K562 (cell line): ENCODE results near the gene STRN3. TPM values are rescaled to one million over a fixed set of nuclear protein-coding genes. Genes with fewer than 3 reads are reported as not detected.
A peak's percentile ranks its signal among the peaks of the same experiment; 100 is the strongest.

Experiments used
- BRCA1 ChIP-seq, 2 experiments: fragments of 450-650 bp in 1 of 2; sonication (generic) in 1 of 2; formaldehyde crosslinking in 1 of 2; IDR thresholded peaks; 2 replicates each; pipeline versions ENCODE4 v1.5.0 to v1.6.1; 2017 to 2020; ENCODE audit warnings: mild to moderate bottlenecking in 1 of 2, missing genetic modification reagents in 1 of 2
- DEAF1 ChIP-seq: fragments of 450-650 bp; formaldehyde crosslinking; IDR thresholded peaks from 2 replicates; pipeline ENCODE4 v1.4.0; 2020; ENCODE audit warnings: mild to moderate bottlenecking, moderate library complexity
- ELF4 ChIP-seq: fragments of 450-650 bp; formaldehyde crosslinking; IDR thresholded peaks from 2 replicates; pipeline ENCODE4 v1.4.0; 2022; ENCODE audit warnings: missing genetic modification characterization
- MXD1 ChIP-seq: fragments of 250-450 bp; sonication (Bioruptor Pico); IDR thresholded peaks from 2 replicates; pipeline ENCODE4 v1.8.0; 2021; ENCODE audit warnings: borderline replicate concordance, mild to moderate bottlenecking, moderate library complexity; ENCODE audit not compliant: poor library complexity, severe bottlenecking
- SRSF7 ChIP-seq: fragments of 200-400 bp; formaldehyde crosslinking; optimal IDR thresholded peaks from 2 replicates; pipeline ENCODE3; 2017; ENCODE audit warnings: mild to moderate bottlenecking, low read depth, low read length
- polyA plus RNA-seq, 8 experiments: library from polyadenylated mRNA; depleted of rRNA in 4 of 8; stranded (reverse) in 5 of 8; unstranded in 3 of 8; fragments of >200 nt; fragmentation: Nextera tagmentation in 2 of 8; fragmentation: Illumina TruSeq in 1 of 8; extraction: Ambion mirVana in 2 of 8; extraction: Trizol in 1 of 8; gene quantifications; 2 replicates each; pipeline versions ENCODE4 v1.2.1 to v1.2.3, GENCODE V29; 2011 to 2014; ENCODE audit warnings: inconsistent platforms in 1 of 8, missing spikeins in 1 of 8
- total RNA-seq, 7 experiments: library from RNA; depleted of rRNA in 6 of 7; stranded (reverse); fragments of >200 nt in 6 of 7; fragmentation: Illumina TruSeq in 2 of 7; extraction: Trizol in 2 of 7; gene quantifications; 2 replicates each; pipeline versions ENCODE4 v1.2.1 to v1.2.3, GENCODE V29; 2011 to 2021; ENCODE audit warnings: low replicate concordance in 1 of 7

The STRN3 gene
- total and polyA plus RNA-seq, 9 of the 15 experiments (the other 6 are each of a cell fraction or from before 2014, with no cell fraction given), result 5.9 to 29.1 (median 16.0) TPM

DNA sequence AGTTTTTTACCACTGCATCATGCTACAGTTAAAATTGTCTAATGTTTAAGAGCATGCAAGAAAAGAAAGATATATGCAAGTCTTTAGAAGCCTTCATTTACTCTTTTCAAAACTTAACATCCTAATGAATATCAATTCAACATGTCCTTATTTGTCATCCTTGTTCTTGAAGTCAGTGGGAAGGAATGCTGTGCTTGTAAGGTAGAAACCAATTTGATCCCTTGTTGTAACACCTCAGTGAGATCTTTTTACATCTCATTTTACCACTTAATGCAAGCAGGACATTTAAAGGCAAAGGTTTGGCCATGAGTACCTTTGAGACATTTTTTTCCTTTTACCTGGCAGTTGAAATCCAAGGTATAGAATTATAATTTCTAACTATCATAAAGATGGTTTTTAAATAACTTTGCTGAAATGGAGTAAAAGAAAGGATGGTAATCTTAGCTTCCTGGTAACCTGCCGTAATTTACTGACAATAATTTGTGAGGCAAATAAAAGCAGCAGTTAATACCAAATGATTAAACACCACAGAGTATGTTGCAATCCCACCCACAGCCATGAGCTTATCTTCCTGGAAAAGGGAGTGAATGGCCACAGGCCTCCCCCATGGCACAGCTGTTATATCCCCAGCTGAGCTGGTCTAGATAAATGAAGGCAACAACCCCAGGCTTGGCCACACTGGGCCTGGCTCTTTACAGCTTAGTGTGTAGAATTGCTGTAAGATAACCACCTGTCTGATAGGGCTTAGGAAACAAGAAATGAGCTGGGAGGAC, 33.2 kb upstream of the STRN3 start (continued):
- no peak for TF ChIP-seq MXD1 (CRISPR knock-in tag)
- no peak; the same call in 1 of the 2 replicates for TF ChIP-seq DEAF1 (CRISPR knock-in tag)
- TF ChIP-seq SRSF7, result no peak
- peak; percentile 82; the same call in 1 of the 2 replicates for TF ChIP-seq ELF4
- TF ChIP-seq BRCA1 (IDR thresholded peaks at IDR 0.05), result no peak
- TF ChIP-seq BRCA1 (CRISPR knock-in tag; IDR thresholded peaks at IDR 0.05), result no peak
